HG02970 (cell line): ENCODE data around the gene POLH.
"Not testable (repeated sequence)": the region's sequence is repeated elsewhere in the genome, so short reads cannot be mapped to it uniquely, and the experiment has no call there.

Source experiments
- ATAC-seq: cut with Tn5 transposase; IDR thresholded peaks from one replicate; pipeline ENCODE4 v1.9.1; 2021; ENCODE audit warnings: mild to moderate bottlenecking, moderate library complexity, moderate number of reproducible peaks; ENCODE audit not compliant: unreplicated experiment, low FRiP score

The POLH gene

DNA sequence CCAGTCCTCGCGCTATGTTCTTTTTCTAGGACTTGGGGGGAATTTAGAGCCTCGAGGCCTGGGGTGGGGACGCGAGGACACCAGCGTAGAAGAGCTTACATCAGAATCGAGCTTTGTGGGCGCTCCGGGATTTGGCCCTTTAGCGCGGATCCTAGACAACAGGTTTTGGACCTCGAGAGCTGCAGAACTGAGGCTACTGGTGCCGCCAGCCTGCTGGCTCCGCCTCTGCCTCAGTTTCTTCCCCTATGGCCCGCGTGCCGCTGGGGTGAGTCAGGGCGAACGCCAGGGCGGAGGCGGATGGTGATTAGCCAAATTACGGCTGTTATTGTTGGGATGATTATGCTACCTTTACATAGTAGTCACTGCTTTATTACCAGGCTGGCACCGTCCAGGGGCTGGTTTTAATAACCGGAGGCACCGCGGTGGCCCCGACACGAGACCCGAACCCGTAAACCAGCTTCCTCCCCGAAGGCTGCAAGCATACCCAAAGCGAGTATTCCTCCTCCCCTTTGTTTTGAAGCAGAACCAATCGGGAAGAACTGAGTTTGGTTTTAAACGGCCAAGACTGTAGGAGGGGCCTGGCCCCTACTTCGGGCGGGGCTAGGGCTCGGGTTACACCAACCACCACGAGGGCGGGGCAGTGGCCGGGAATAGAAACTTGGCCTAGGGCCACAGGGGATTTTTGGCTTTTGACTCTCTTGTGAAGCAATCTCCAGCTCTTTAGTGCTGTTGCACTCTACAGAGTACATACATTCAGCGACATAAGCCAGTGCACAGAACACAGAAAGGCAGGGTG is 53.7 kb downstream of the POLH start:
- peak; percentile 62 for ATAC-seq

DNA sequence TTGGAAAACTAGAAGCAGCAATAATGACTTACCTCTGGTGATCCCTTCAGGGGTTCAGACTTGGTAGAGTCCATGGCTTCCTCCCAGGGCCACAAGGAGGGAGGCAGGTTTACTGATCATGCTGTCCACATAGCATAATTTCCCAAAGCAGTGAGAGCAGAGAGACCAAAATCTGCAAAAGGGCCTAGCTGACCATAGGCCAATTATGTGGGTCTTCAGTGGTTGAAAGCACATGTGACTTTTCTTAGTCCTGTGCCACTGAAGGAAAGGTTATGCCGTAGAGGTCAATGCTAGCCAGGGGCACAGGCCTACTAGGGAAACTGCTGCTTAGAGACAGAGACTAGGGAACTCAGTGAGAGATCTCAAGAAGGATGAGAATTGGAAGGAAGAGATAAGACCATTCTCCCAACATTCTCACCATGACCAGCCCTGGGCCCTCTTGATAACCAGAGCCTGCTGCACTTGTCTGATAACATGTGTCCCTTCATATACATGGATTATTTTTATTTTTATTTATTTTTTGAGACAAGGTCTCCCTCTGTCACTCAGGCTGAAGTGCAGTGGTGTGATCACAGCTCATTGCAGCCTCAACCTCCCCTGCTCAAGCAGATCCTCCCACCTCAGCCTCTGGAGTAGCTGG is 55.1 kb downstream of the POLH start:
- no peak for ATAC-seq

DNA sequence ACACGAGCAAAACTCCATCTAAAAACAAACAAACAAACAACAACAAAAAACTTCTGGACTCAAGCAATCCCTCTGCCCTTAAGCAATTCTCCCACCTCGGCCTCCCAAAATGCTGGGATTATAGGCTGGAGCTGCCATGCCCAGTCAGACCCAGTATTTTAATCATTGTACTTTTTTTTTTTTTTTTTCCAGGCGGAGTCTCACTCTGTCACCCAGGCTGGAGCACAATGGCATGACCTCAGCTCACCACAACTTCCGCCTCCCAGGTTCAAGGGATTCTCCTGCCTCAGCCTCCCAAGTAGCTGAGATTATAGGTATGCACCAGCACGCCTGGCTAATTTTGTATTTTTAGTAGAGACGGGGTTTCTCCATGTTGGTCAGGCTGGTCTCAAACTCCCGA is 57.0 kb downstream of the POLH start:
- not testable (repeated sequence) for ATAC-seq

DNA sequence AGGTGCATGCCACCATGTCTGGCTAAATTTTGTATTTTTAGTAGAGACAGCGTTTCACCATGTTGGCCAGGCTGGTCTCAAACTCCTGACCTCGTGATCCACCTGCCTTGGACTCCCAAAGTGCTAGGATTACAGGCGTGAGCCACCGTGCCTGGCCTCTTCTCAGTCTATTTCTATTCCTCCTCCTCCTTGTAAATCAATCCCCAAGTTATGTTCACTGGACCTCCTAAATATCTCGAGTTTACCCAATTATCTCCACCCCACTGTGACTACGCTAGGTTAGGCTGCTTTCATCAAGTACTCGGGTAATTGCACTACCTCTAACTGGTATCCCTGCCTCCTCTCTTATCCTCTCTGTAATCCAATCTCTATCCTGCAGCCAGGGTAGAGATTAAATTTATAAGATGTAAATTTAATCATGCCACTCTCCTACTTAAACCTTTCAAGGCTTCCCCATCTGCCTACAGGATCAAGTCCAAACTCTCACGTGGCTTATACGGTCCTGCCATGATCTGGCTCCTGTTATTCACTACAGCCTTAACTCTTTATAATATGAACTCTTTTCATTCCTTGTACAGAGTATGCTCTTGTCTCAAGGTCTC is 58.8 kb downstream of the POLH start:
- ATAC-seq: no peak

DNA sequence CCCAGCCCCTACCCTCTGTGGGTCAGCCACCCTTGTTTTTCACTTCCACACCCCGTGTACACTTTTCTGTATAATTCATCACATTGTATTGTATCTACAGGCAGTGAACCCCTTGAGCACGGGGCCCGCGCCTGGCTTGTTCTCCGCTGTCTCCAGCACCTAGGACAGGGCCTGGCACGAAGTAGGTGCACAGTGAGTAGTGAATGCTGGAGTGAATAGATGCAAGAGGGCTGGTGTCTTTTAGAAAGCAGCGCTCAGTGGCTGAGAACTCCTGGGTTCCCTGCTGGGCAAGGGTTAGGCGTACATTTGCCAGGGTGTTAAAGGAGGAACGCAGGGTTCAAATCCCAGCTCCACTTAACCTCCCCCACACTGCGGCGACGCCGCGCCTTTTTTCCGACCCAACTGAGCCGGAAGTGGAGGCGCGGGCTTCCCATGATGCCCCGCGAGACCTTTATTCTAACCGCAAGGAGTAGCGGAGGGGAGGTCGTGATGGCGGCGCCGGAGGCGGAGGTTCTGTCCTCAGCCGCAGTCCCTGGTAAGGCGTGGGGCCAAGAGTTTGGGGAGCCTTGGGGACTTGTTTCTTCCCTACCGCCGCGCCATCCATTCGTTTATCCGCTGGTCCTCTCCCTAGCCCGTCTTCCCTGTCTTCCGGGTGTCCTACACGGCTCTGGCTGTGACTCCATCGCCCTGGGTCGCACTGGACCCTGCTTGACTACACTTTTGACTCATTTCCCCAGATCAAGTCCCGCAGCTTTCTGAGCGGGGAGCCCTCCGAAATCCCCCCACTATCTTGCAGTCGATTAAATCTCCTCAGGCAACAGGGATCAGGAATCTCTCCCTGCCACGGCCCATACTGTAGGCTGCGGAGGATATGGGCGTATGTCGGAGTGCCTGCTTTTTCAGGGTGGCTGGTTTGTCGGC is 59.7 kb downstream of the POLH start, which contains the start of gene MAD2L1BP:
TSS of gene MAD2L1BP (plus strand) at position 454 of the 921 bp plus-strand sequence. CDS start at position 490, 36 bp downstream.
- ATAC-seq: no peak

DNA sequence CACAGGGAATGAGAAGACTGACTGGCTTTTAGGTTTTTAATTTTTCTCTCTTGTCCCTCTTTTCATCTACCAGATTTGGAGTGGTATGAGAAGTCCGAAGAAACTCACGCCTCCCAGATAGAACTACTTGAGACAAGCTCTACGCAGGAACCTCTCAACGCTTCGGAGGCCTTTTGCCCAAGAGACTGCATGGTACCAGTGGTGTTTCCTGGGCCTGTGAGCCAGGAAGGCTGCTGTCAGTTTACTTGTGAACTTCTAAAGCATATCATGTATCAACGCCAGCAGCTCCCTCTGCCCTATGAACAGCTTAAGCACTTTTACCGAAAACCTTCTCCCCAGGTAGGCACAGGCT is 60.3 kb downstream of the POLH start:
- no peak for ATAC-seq

DNA sequence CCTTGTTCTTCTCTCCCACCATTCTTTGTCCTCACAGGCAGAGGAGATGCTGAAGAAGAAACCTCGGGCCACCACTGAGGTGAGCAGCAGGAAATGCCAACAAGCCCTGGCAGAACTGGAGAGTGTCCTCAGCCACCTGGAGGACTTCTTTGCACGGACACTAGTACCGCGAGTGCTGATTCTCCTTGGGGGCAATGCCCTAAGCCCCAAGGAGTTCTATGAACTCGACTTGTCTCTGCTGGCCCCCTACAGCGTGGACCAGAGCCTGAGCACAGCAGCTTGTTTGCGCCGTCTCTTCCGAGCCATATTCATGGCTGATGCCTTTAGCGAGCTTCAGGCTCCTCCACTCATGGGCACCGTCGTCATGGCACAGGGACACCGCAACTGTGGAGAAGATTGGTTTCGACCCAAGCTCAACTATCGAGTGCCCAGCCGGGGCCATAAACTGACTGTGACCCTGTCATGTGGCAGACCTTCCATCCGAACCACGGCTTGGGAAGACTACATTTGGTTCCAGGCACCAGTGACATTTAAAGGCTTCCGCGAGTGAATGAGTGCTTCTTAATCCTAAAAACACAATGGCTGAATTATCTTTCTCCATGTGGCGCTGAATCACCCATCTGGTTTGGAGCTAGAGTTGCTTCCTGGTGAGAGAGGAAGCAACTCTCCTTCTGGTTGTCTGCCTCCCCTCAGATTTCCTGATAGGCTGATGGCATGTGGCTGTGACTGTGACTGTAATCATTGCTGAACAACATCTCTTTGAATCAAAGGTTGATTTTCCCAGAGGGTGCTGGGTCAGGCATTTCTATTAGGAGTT is 64.2 kb downstream of the POLH start:
- no peak for ATAC-seq

DNA sequence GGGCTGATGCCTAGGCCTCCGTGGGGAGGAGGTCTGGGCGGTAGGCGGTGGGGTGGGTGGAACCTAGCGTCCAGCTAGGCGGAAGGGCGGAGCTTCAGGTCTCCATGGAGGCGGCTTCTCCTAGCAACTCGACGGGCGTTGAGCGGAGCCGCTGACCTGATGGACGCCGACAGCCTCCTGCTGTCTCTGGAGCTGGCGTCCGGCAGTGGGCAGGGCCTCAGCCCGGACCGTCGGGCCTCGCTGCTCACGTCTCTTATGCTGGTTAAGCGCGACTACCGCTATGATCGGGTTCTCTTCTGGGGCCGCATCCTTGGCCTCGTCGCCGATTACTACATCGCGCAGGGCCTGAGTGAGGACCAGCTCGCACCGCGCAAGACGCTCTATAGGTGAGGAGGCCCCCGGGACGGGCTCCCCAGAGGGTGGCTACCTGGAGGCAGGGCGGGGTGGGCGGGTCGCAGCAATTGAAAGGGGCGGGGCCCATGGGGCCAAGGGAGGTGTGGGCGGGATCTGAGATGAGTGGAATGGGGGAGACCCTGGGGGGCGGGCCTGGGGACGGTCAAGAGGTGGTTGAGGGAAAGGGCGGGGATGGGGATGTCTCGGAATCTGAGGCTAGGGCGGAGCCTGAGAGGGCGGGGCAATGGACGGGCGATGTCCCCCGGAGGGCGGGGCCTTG is 69.1 kb downstream of the POLH start, which contains the start of gene RSPH9:
TSS of gene RSPH9 (plus strand) at position 97 of the 673 bp plus-strand sequence. CDS start at position 160, 63 bp downstream.
- no peak for ATAC-seq

DNA sequence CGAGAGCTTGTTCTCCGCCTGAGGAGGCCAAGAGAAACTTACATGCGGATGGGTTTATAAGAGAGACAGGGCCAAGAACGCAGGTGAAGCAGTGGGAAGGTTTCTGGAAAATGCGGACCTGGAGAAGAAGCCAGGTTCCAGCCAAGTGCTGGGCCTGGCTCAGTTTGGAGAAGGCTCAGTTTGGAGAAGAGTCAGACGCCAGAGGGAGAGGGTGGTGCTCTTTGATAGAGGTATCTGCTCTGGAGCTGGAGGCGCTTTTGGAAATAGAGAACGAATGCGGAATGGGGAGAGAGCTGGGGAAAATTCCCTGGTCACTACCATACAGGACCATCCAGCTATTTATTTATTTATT is 69.6 kb downstream of the POLH start:
- ATAC-seq: no peak

DNA sequence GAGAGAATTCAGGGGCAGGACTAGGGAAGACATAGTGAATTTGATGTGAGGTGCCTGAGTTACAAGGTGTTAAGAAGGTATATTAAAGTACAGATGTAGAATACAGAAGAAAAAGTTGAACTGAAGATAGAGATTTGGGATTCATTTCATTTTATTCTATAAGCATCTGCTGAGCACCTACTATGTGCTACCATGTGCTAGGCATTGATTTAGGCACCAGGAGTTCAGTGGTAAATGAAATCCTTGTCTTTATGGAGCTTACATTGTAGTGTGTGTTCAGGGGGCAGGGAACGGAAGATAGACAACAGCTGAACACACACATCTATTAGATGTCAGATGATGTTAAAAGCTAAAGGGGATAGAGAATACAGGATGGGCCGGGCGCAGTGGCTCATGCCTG is 71.6 kb downstream of the POLH start:
- ATAC-seq: no peak

DNA sequence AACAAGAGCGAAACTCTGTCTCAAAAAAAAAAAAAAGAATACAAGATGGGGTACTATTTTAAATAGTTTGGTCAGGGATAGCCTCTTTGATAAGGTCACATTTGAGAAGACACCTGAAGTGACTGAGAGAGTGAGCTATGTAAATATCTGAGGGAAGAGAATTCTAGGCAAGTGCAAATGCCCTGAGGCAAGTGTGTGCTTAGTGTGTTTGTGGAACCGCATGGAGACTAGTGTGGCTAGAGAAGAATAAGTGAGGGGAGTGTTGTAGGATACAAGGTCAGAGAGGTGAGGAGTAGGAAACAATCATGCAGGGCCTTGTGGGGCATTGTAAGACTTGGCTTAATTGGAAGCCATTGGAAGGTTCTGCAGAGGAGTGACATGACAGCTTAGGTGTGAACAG is 72.3 kb downstream of the POLH start:
- no peak for ATAC-seq

DNA sequence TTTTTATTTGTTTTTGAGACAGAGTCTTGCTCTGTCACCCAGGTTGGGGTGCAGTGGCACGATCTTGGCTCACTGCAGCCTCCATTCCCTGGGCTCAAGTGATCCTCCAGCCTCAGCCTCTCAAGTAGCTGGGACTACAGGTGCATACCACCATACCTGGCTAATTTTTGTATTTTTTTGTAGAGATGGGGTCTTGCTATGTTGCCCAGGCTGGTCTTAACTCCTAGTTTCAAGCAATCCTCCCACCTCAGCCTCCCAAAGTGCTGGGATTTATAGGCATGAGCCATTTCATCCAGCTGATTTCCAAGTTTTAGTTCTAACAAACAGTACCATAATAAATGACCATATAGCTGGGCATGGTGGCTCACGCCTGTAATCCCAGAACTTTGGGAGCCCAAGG is 76.8 kb downstream of the POLH start:
- not testable (repeated sequence) for ATAC-seq

DNA sequence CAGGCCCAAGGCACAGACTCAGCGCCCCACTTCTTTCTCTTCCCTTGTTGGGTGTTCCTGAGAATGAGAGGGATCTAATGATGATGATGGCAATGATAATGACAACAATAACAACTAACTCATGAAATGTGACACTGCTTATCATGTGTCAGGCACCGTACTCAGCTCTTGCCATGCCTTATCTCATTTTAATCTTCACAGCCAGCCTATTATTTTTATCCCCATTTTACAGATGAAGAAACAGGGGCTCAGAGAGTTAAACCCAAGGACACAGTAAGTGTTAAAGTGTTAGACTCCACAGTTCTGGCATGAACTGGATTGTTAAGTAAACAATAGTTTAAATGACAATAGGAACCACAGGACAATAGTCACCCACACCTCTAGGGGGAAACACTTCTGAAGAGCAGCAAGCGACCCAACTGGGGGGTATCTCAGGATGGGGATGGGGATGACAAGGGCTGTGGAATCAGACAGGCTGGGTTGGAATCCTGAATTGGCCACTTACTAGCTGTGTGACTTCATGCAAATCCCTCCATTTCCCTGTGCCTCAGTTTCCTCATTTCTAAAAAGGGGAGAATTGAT is 81.3 kb downstream of the POLH start:
- ATAC-seq: no peak

DNA sequence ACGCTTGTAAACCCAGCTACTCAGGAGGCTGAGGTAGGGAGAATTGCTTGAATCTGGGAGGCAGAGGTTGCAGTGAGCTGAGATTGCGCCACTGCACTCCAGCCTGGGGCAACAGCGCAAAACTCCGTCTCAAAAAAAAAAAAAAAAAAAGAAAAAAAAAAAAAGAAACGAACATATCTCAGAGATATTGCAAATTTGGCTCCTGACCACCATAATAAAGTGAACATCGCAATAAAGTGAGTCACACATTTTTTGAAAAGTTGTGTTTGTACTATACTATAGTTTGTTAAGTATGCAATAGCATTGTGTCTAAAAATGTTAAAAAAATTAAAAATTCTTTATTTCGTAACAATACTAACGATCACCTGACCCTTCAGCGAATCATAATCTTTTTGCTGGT is 82.2 kb downstream of the POLH start:
- no peak for ATAC-seq

DNA sequence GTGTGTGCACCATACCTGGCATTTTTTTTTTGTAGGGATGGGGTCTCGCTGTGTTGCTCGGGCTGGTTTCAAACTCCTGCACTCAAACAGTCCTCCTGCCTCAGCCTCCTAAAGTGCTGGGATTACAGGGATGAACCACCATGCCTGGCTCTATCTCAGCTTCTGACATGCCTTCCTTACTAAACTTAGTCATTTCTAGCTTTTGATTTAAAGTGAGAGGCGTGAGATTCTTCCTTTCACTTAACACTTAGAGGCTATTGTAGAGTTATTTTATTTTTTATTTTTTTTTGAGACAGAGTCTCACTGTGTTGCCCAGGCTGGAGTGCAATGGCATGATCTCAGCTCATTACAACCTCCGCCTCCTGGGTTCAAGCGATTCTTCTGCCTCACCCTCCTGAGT is 87.0 kb downstream of the POLH start:
- ATAC-seq: not testable (repeated sequence)
